Measurements from ENCODE around the gene ATXN2.

Gene ATXN2

DNA sequence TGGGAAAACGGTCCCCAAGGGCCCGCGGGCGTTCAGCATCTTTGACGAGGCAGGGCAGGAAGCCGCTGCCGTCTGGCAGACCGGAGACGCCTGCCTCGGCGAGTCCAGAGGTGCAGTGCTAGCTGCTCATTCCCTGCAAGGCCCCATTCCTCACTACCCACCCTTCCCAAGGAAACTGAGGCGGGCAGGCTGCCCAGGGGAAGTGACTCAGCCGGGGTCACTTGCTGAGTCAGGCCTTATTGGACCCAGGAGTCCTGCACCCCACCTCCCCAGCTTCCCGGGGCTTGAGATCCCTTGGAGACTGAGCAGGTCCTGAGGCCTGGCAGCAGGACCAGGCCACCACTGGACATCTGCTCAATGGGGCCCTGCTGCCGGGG, 189.7 kb downstream of the ATXN2 start (continued):
- TF ChIP-seq CSRNP3 (CRISPR knock-in tag; IDR thresholded peaks at IDR 0.05) = no peak

DNA sequence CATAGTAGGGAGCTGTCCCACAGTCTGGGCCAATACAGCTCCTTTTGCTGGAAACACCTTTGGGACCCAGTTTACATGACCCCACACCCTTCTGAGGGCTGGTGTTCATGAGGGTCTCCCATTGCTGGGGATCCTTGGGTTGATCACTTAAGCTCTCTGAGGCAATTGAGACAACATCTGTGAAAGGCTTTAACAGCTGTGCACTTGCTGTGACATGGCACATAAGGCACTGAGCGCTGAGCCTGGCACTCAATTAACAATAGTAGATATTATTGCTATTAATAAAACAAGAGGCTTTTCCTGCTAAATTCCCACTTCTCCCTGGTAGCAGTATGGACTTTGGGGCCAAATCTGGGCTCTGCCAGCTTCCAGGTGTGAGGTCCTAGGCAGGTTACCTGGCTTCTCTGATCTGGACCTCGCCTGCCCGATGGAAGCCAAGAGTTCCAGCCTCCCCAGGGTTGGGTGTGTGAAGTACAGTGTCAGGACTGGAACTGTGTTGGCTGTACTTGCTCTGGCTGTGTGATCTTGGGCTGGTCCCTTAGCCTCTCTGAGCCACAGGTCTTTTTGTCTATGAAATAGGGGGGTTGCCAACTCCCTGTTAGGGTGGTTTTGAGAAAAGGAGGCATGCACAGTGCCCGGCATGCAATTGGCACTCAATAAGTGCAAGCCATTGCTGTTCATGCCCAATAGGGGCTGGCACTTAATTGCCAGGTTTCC, 190.3 kb downstream of the ATXN2 start:
- ATAC-seq = no peak
- TF ChIP-seq ZNF8 (CRISPR knock-in tag; IDR thresholded peaks at IDR 0.05) (no peak), ZFP30 (CRISPR knock-in tag; IDR thresholded peaks at IDR 0.05) (no peak), ZNF565 (CRISPR knock-in tag; conservative IDR thresholded peaks at IDR 0.05; ENCODE audit: low read depth) (no peak), ESRRG (CRISPR knock-in tag; IDR thresholded peaks at IDR 0.05) (no peak), CSDC2 (CRISPR knock-in tag; IDR thresholded peaks at IDR 0.05) (no peak), ISL1 (CRISPR knock-in tag; IDR thresholded peaks at IDR 0.05) (no peak), GLIS3 (CRISPR knock-in tag; IDR thresholded peaks at IDR 0.05) (no peak), TCF4 (CRISPR knock-in tag; IDR thresholded peaks at IDR 0.05; ENCODE audit: borderline replicate concordance) (no peak), OSR1 (CRISPR knock-in tag; IDR thresholded peaks at IDR 0.05) (no peak), SNAI2 (CRISPR knock-in tag; IDR thresholded peaks at IDR 0.05) (no peak), ZFP3 (CRISPR knock-in tag; IDR thresholded peaks at IDR 0.05) (no peak), TOX (CRISPR knock-in tag; IDR thresholded peaks at IDR 0.05; ENCODE audit: borderline replicate concordance) (no peak)
- TF ChIP-seq, protein P1, sequence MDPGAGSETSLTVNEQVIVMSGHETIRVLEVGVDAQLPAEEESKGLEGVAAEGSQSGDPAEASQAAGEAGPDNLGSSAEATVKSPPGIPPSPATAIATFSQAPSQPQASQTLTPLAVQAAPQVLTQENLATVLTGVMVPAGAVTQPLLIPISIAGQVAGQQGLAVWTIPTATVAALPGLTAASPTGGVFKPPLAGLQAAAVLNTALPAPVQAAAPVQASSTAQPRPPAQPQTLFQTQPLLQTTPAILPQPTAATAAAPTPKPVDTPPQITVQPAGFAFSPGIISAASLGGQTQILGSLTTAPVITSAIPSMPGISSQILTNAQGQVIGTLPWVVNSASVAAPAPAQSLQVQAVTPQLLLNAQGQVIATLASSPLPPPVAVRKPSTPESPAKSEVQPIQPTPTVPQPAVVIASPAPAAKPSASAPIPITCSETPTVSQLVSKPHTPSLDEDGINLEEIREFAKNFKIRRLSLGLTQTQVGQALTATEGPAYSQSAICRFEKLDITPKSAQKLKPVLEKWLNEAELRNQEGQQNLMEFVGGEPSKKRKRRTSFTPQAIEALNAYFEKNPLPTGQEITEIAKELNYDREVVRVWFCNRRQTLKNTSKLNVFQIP (CRISPR knock-in tag; IDR thresholded peaks at IDR 0.05; ENCODE audit: borderline replicate concordance, low read depth) = no peak
- TF ChIP-seq, protein P2, sequence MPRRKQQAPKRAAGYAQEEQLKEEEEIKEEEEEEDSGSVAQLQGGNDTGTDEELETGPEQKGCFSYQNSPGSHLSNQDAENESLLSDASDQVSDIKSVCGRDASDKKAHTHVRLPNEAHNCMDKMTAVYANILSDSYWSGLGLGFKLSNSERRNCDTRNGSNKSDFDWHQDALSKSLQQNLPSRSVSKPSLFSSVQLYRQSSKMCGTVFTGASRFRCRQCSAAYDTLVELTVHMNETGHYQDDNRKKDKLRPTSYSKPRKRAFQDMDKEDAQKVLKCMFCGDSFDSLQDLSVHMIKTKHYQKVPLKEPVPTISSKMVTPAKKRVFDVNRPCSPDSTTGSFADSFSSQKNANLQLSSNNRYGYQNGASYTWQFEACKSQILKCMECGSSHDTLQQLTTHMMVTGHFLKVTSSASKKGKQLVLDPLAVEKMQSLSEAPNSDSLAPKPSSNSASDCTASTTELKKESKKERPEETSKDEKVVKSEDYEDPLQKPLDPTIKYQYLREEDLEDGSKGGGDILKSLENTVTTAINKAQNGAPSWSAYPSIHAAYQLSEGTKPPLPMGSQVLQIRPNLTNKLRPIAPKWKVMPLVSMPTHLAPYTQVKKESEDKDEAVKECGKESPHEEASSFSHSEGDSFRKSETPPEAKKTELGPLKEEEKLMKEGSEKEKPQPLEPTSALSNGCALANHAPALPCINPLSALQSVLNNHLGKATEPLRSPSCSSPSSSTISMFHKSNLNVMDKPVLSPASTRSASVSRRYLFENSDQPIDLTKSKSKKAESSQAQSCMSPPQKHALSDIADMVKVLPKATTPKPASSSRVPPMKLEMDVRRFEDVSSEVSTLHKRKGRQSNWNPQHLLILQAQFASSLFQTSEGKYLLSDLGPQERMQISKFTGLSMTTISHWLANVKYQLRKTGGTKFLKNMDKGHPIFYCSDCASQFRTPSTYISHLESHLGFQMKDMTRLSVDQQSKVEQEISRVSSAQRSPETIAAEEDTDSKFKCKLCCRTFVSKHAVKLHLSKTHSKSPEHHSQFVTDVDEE (CRISPR knock-in tag; IDR thresholded peaks at IDR 0.05) = no peak
- TF ChIP-seq, protein P3, sequence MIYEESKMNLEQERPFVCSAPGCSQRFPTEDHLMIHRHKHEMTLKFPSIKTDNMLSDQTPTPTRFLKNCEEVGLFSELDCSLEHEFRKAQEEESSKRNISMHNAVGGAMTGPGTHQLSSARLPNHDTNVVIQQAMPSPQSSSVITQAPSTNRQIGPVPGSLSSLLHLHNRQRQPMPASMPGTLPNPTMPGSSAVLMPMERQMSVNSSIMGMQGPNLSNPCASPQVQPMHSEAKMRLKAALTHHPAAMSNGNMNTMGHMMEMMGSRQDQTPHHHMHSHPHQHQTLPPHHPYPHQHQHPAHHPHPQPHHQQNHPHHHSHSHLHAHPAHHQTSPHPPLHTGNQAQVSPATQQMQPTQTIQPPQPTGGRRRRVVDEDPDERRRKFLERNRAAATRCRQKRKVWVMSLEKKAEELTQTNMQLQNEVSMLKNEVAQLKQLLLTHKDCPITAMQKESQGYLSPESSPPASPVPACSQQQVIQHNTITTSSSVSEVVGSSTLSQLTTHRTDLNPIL (CRISPR knock-in tag; IDR thresholded peaks at IDR 0.05; ENCODE audit: low read depth) = no peak

DNA sequence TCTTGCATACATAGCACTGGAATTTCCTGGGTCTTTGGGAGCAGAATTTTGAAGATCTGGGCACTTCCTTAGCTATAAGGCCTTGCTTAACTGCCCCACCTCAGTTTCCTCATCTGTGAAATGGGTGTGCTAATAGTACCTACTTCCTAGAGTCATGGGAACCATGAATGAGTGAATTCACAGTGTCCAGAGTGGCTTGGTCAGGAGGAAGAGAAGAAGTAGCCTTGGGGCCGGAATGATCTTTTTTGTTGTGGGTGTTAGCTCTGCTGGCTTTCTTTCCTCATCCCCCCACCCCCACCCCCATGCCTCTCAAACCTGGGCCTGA, 191.0 kb downstream of the ATXN2 start:
- ATAC-seq = no peak
- TF ChIP-seq PPARA (CRISPR knock-in tag; IDR thresholded peaks at IDR 0.05; ENCODE audit: borderline replicate concordance) (no peak), ESRRG (CRISPR knock-in tag; IDR thresholded peaks at IDR 0.05) (no peak), TCF4 (CRISPR knock-in tag; IDR thresholded peaks at IDR 0.05; ENCODE audit: borderline replicate concordance) (no peak), PATZ1 (CRISPR knock-in tag; IDR thresholded peaks at IDR 0.05; ENCODE audit: borderline replicate concordance) (no peak), CSDC2 (CRISPR knock-in tag; IDR thresholded peaks at IDR 0.05) (no peak)
- TF ChIP-seq, protein P1 (CRISPR knock-in tag; IDR thresholded peaks at IDR 0.05; ENCODE audit: borderline replicate concordance, low read depth) = no peak
- TF ChIP-seq, protein P3 (CRISPR knock-in tag; IDR thresholded peaks at IDR 0.05; ENCODE audit: low read depth) = no peak
